GM12878 (cell line): Measurements from ENCODE around the gene NDUFB4. TPM values are rescaled to one million over a fixed set of nuclear protein-coding genes. Genes with fewer than 3 reads are reported as not detected.

Source experiments
- ATAC-seq: fragments of 200-7000 bp; cut with Tn5 transposase; 3 replicates; pipeline ENCODE4 v1.9.1; 2020; ENCODE audit warnings: mild to moderate bottlenecking, moderate library complexity
- BruUV-seq: library from RNA; stranded (reverse); fragments of 400-500 nt; replicated peaks from 2 replicates; lab custom pipeline; 2021; lab: Mats Ljungman, UMichigan
- CTCF ChIA-PET: fragments of 300-600 bp; sonication (Branson Sonifier 250); formaldehyde crosslinking; extraction: SDS; loops from one replicate; lab custom pipeline; 2021; ENCODE audit warnings: inconsistent platforms; lab: Yijun Ruan, JAX
- POLR2A ChIA-PET: fragments of 350-600 bp; formaldehyde crosslinking; extraction: SDS; loops from one replicate; lab custom pipeline; 2021; ENCODE audit warnings: inconsistent platforms; lab: Charles Lee
- RAD21 ChIA-PET: fragments of 300-600 bp; sonication (Branson Sonifier 250); formaldehyde crosslinking; loops from one replicate; lab custom pipeline; 2023; ENCODE audit warnings: antibody characterized with exemption; ENCODE audit not compliant: unreplicated experiment; lab: Charles Lee
- SMC1A ChIA-PET: fragments of 300-600 bp; sonication (Branson Sonifier 250); formaldehyde crosslinking; loops from one replicate; lab custom pipeline; 2023; ENCODE audit not compliant: unreplicated experiment, uncharacterized antibody; lab: Charles Lee
- DNase-seq: peaks from one replicate; pipeline ENCODE4 v3.0.0-alpha.2; 2011; ENCODE audit warnings: low read depth, low spot score
- FAIRE-seq: peaks from 3 replicates; lab custom pipeline; 2011; peaks lifted over from hg19 to GRCh38; lab: Jason Lieb, UNC
- H2AFZ ChIP-seq: 2 replicates; pipeline ENCODE4 v1.6.0; 2011; ENCODE audit warnings: low read depth, low read length, control low read depth; ENCODE audit not compliant: control insufficient read depth
- H3K27ac ChIP-seq: 2 replicates; pipeline ENCODE4 v1.5.1; 2011; ENCODE audit warnings: control low read depth; ENCODE audit not compliant: control insufficient read depth, insufficient read depth
- H3K27me3 ChIP-seq, 2 experiments: replicated peaks in 1 of 2; 2 replicates each; pipeline versions ENCODE4 v1.6.0 to v1.6.1; 2011; ENCODE audit warnings: low read length in 1 of 2; ENCODE audit not compliant: control insufficient read depth in 2 of 2, insufficient read depth in 2 of 2
- H3K36me3 ChIP-seq, 2 experiments: 2 replicates each; pipeline ENCODE4 v1.5.1; 2011; ENCODE audit warnings: low read length in 1 of 2; ENCODE audit not compliant: control insufficient read depth in 2 of 2, insufficient read depth in 2 of 2
- H3K4me1 ChIP-seq: 2 replicates; pipeline ENCODE4 v1.6.1; 2011; ENCODE audit warnings: mild to moderate bottlenecking, low read length, moderate library complexity, mixed read lengths; ENCODE audit not compliant: control insufficient read depth, insufficient read depth
- H3K4me2 ChIP-seq: 2 replicates; pipeline ENCODE4 v1.6.0; 2011; ENCODE audit warnings: control low read depth; ENCODE audit not compliant: control insufficient read depth, insufficient read depth
- H3K4me3 ChIP-seq: fragments of 200-600 bp; sonication (generic); 2 replicates; pipeline ENCODE4 v1.5.1; 2016
- H3K79me2 ChIP-seq: 2 replicates; pipeline ENCODE4 v1.6.0; 2011; ENCODE audit warnings: low read length; ENCODE audit not compliant: control insufficient read depth, insufficient read depth
- H3K9ac ChIP-seq: 2 replicates; pipeline ENCODE4 v1.8.0; 2011; ENCODE audit warnings: low read length, control low read depth, mixed read lengths; ENCODE audit not compliant: control insufficient read depth, insufficient read depth
- H3K9me3 ChIP-seq: replicated peaks from 3 replicates; pipeline ENCODE4 v1.5.1; 2011; ENCODE audit warnings: mild to moderate bottlenecking, low read length; ENCODE audit not compliant: control insufficient read depth, insufficient read depth
- H4K20me1 ChIP-seq: 2 replicates; pipeline ENCODE4 v1.6.0; 2011; ENCODE audit not compliant: control insufficient read depth, insufficient read depth
- CEBPB ChIP-seq, 2 experiments: fragments of 150-350 bp in 1 of 2; IDR thresholded peaks; 2 replicates each; pipeline ENCODE4 v1.6.1; 2012 to 2014; ENCODE audit warnings: low read depth in 2 of 2, low read length in 2 of 2, borderline replicate concordance in 1 of 2, inconsistent platforms in 1 of 2
- CHD4 ChIP-seq: fragments of 200-600 bp; sonication (generic); IDR thresholded peaks from 2 replicates; pipeline ENCODE4 v1.6.1; 2016; ENCODE audit warnings: mild to moderate bottlenecking
- ESRRA ChIP-seq: IDR thresholded peaks from 2 replicates; pipeline ENCODE4 v1.6.1; 2012; ENCODE audit warnings: mild to moderate bottlenecking, low read length, improper control_type of control experiment
- MTA2 ChIP-seq: fragments of 450-650 bp; IDR thresholded peaks from 2 replicates; pipeline ENCODE4 v1.6.1; 2016; ENCODE audit warnings: low read depth, mild to moderate bottlenecking, moderate library complexity
- PAX8 ChIP-seq: fragments of 450-650 bp; IDR thresholded peaks from 2 replicates; pipeline ENCODE4 v1.6.1; 2017; ENCODE audit warnings: mild to moderate bottlenecking, moderate library complexity
- RCOR1 ChIP-seq: conservative IDR thresholded peaks from 2 replicates; pipeline ENCODE4 v1.6.1; 2012; ENCODE audit warnings: low read depth, low read length, improper control_type of control experiment
- STAT1 ChIP-seq: fragments of 450-650 bp; conservative IDR thresholded peaks from 2 replicates; pipeline ENCODE4 v1.6.1; 2014; ENCODE audit warnings: antibody characterized with exemption, mild to moderate bottlenecking
- ZBED1 ChIP-seq: IDR thresholded peaks from 2 replicates; pipeline ENCODE4 v1.6.1; 2016; ENCODE audit warnings: borderline replicate concordance
- ZBTB4 ChIP-seq: fragments of 450-650 bp; formaldehyde crosslinking; IDR thresholded peaks from 2 replicates; pipeline ENCODE4 v1.4.0; 2022; ENCODE audit warnings: mild to moderate bottlenecking, moderate library complexity
- ZNF384 ChIP-seq: IDR thresholded peaks from 2 replicates; pipeline ENCODE4 v1.6.1; 2012; ENCODE audit warnings: low read depth, mild to moderate bottlenecking, low read length, improper control_type of control experiment, borderline replicate concordance
- ZNF592 ChIP-seq: fragments of 450-650 bp; IDR thresholded peaks from 2 replicates; pipeline ENCODE4 v1.6.1; 2017; ENCODE audit warnings: mild to moderate bottlenecking, moderate library complexity
- WGBS: methylation state at CpG from one replicate; pipeline ENCODE4 v1.1.6; 2016; ENCODE audit warnings: low lambda C conversion rate; ENCODE audit not compliant: insufficient replicate concordance, insufficient coverage; ENCODE audit errors: missing lambda C conversion rate; 5-methylcytosine and 5-hydroxymethylcytosine counted together
- in situ Hi-C: fragments of 300-500 bp; cut with MboI; formaldehyde crosslinking; loops from 9 replicates; pipeline ENCODE4 v1.14.3; 2018; ENCODE audit warnings: mixed read lengths
- intact Hi-C: fragments of 100-400 bp; cut with micrococcal nuclease; formaldehyde crosslinking; loops from one replicate; pipeline ENCODE4 v1.14.2; 2022; ENCODE audit not compliant: unreplicated experiment
- polyA plus RNA-seq, 11 experiments: library from polyadenylated mRNA; depleted of rRNA in 4 of 11; unstranded in 6 of 11; stranded (reverse) in 5 of 11; fragments of >200 nt; fragmentation: Nextera tagmentation in 4 of 11; fragmentation: Illumina TruSeq in 1 of 11; extraction: Ambion mirVana in 4 of 11; extraction: Trizol in 1 of 11; gene quantifications; 1 replicate in 1 of 11; 2 replicates in 10 of 11; pipeline versions ENCODE4 v1.2.1 to v1.2.3, GENCODE V29; 2011 to 2016; ENCODE audit warnings: inconsistent platforms in 2 of 11, missing spikeins in 2 of 11, low read depth in 1 of 11
- total RNA-seq, 4 experiments: library from RNA; depleted of rRNA in 3 of 4; stranded (reverse); fragments of >200 nt in 3 of 4; fragmentation: Illumina TruSeq in 1 of 4; extraction: Trizol in 1 of 4; gene quantifications; 2 replicates each; pipeline versions ENCODE4 v1.2.1 to v1.2.3, GENCODE V29; 2013 to 2021

Gene NDUFB4
- total and polyA plus RNA-seq, 10 of the 15 experiments (the other 5 are each of a cell fraction or from before 2014, with no cell fraction given) = 155 to 864 (median 387) TPM

- no peak for TF ChIP-seq CEBPB (IDR thresholded peaks at IDR 0.05; ENCODE audit: borderline replicate concordance in 1 of 2, low read depth in 2 of 2, low read length in 2 of 2)
Observed at GRCh38 chr3:120561251-120562045, 34.7 kb upstream of the NDUFB4 start (continued).

GRCh38 chr3:120563356-120564022, 32.6 kb upstream of the NDUFB4 start:
- in situ Hi-C loops = loop anchor here (5.0 kb wide), 1 partner anchor 229 kb away; no protein-coding TSS in a partner anchor
- CTCF ChIA-PET = interaction anchor here (1.1 to 15.5 kb wide), 4 partner anchors 32 to 250 kb away, joined by 3 to 376 read pairs (median 4); partner anchors contain the start of gene NDUFB4
- DNase-seq = no peak
- TF ChIP-seq ZNF592 (no peak), PAX8 (no peak), ZNF384 (no peak), CHD4 (no peak), STAT1 (no peak), ZBED1 (no peak), ESRRA (no peak), ZBTB4 (CRISPR knock-in tag) (no peak), MTA2 (no peak), RCOR1 (no peak)

More at GRCh38 chr3:120563356-120564022, 32.6 kb upstream of the NDUFB4 start:
- POLR2A ChIA-PET = interaction anchor here (0.7 kb wide), 2 partner anchors 230 to 232 kb away, joined by 3 to 5 read pairs; no protein-coding TSS in a partner anchor
- BruUV-seq = no TSS peak
- H3K9me3 ChIP-seq = no peaks in the 10 kb centered on the region
- H3K27ac ChIP-seq = no peak overlapping the region
- H2AFZ ChIP-seq = no peak overlapping the region
- no peak for FAIRE-seq
- RAD21 ChIA-PET = interaction anchor here (0.6 to 3.3 kb wide), 3 partner anchors 34 to 231 kb away, joined by 3 to 25 read pairs (median 3); no protein-coding TSS in a partner anchor
- no peaks in the 10 kb centered on the region for H3K79me2 ChIP-seq
- no peak for ATAC-seq
- SMC1A ChIA-PET = interaction anchor here (4.0 kb wide), 1 partner anchor 230 kb away, joined by 50 read pairs; no protein-coding TSS in a partner anchor
- peaks cover under 1% of the 10 kb centered on the region; the same call in 1 of the 2 replicates for H3K4me1 ChIP-seq
- 45% methylated on average over 5 of the region's 5 CpGs for WGBS
- no peak overlapping the region for H3K9ac ChIP-seq
- no peaks in the 10 kb centered on the region for H3K27me3 ChIP-seq
- H3K4me2 ChIP-seq = no peak overlapping the region
- intact Hi-C loops = no loop called here
- H3K36me3 ChIP-seq = no peaks in the 10 kb centered on the region
- no peaks in the 10 kb centered on the region for H4K20me1 ChIP-seq
- no peak overlapping the region for H3K4me3 ChIP-seq
